CD4-positive, alpha-beta T cell treated with Interleukin-17A for 1 hour (primary cell): ENCODE results near the gene ZNF638.

Source experiments
- DNase-seq: peaks from one replicate; pipeline ENCODE4 v3.0.0-alpha.2; 2020

The ZNF638 gene

GRCh38 chr2:71333619-71334018 is 2.0 kb downstream of the ZNF638 start:
- no peak for DNase-seq

- DNase-seq: no peak
These were observed 4.8 kb downstream of the ZNF638 start for GRCh38 chr2:71336384-71336783.

GRCh38 chr2:71336802-71337201 is 5.2 kb downstream of the ZNF638 start:
- no peak for DNase-seq

- DNase-seq: no peak
These were observed 6.2 kb downstream of the ZNF638 start for GRCh38 chr2:71337776-71338175.

- no peak for DNase-seq
These were observed 8.1 kb downstream of the ZNF638 start for GRCh38 chr2:71339685-71340084.

GRCh38 chr2:71340176-71340575 is 8.6 kb downstream of the ZNF638 start:
- no peak for DNase-seq

- DNase-seq: no peak
These were observed 10.1 kb downstream of the ZNF638 start for GRCh38 chr2:71341645-71342044.

GRCh38 chr2:71346065-71346464 is 14.5 kb downstream of the ZNF638 start:
- DNase-seq: no peak

GRCh38 chr2:71347517-71347916 is 15.9 kb downstream of the ZNF638 start:
- no peak for DNase-seq

GRCh38 chr2:71348302-71348701 is 16.7 kb downstream of the ZNF638 start:
- no peak for DNase-seq

- DNase-seq: no peak
These were observed 21.7 kb downstream of the ZNF638 start for GRCh38 chr2:71353248-71353647.

GRCh38 chr2:71358931-71359671 is 27.5 kb downstream of the ZNF638 start:
- no peak for DNase-seq

- no peak for DNase-seq
These were observed 28.9 kb downstream of the ZNF638 start for GRCh38 chr2:71360434-71360975.

GRCh38 chr2:71361631-71362030 is 30.0 kb downstream of the ZNF638 start:
- DNase-seq: no peak

GRCh38 chr2:71362447-71362846 is 30.9 kb downstream of the ZNF638 start:
- no peak for DNase-seq

GRCh38 chr2:71370015-71370414 is 38.4 kb downstream of the ZNF638 start:
- no peak for DNase-seq

- DNase-seq: no peak
These were observed 40.5 kb downstream of the ZNF638 start for GRCh38 chr2:71372042-71372441.

- no peak for DNase-seq
These were observed 47.5 kb downstream of the ZNF638 start for GRCh38 chr2:71379086-71379485.

- DNase-seq: no peak
These were observed 49.1 kb downstream of the ZNF638 start for GRCh38 chr2:71380665-71381064.

- DNase-seq: no peak
These were observed 53.4 kb downstream of the ZNF638 start for GRCh38 chr2:71385012-71385411.

GRCh38 chr2:71388214-71388613 is 56.6 kb downstream of the ZNF638 start:
- no peak for DNase-seq

- no peak for DNase-seq
These were observed 57.9 kb downstream of the ZNF638 start for GRCh38 chr2:71389384-71390072.

GRCh38 chr2:71393216-71393615 is 61.6 kb downstream of the ZNF638 start:
- no peak for DNase-seq

GRCh38 chr2:71395471-71395870 is 63.9 kb downstream of the ZNF638 start:
- no peak for DNase-seq
